HG03442 (cell line): ENCODE measurements around the gene ETV2.
"Not testable (repeated sequence)": the region's sequence is repeated elsewhere in the genome, so short reads cannot be mapped to it uniquely, and the experiment has no call there.

Experiments used
- ATAC-seq: cut with Tn5 transposase; IDR thresholded peaks from one replicate; pipeline ENCODE4 v1.9.1; 2021; ENCODE audit warnings: mild to moderate bottlenecking, moderate library complexity; ENCODE audit not compliant: unreplicated experiment

Gene ETV2, protein sequence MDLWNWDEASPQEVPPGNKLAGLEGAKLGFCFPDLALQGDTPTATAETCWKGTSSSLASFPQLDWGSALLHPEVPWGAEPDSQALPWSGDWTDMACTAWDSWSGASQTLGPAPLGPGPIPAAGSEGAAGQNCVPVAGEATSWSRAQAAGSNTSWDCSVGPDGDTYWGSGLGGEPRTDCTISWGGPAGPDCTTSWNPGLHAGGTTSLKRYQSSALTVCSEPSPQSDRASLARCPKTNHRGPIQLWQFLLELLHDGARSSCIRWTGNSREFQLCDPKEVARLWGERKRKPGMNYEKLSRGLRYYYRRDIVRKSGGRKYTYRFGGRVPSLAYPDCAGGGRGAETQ

DNA sequence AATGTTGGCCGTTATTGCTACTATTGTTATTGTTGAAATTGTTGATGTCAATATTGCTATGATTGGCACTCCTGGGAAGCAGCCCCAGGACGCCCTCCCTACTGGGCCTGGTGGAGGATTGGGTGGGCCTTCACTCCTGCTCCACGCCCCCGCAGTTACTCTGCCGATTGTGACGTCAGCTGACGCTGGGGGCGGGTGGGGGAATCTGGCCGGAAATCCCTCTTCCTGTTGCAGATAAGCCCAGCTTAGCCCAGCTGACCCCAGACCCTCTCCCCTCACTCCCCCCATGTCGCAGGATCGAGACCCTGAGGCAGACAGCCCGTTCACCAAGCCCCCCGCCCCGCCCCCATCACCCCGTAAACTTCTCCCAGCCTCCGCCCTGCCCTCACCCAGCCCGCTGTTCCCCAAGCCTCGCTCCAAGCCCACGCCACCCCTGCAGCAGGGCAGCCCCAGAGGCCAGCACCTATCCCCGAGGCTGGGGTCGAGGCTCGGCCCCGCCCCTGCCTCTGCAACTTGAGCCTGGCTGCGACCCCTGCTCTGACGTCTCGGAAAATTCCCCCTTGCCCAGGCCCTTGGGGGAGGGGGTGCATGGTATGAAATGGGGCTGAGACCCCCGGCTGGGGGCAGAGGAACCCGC, at the start of gene ETV2:
ETV2 (plus strand) TSS at position 231 of the 637 bp plus-strand sequence. CDS start 716 bp downstream, outside the sequence.
- ATAC-seq = no peak

DNA sequence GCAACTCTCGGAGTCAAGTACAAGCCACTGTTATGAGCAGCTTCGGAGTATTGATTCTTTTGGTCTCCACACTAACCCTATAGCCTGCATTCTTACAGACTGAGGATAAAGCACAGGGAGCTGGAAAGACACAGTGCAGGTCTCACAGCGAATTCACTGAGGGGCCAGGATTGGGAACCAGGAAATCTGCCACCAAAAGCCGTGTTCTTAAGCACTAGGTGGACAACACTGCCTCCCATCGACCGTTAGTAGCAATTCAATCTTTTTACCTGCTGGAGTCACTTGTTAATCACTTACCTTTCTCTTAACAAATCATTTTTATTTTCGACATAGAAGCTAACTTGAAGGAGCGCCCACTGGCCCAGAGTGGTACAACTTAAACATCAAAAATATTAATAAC, 49.3 kb upstream of the ETV2 start:
- no peak for ATAC-seq

DNA sequence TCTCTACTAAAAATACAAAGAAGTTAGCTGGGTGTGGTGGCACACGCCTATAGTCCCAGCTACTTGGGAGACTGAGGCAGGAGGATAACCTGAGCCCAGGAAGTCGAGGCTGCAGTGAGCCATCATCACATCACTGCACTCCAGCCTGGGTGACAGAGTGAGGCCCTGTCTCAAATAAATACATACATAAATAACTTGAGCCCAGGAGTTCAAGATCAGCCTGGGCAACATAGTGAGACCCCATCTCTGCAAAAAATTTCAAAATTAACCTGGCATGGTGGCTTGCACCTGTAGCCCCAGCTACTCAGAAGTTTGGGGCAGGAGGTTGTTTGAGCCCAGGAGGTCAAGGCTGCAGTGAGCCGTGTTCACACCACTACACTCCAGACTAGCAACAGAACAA, 46.5 kb upstream of the ETV2 start:
- not testable (repeated sequence) for ATAC-seq

DNA sequence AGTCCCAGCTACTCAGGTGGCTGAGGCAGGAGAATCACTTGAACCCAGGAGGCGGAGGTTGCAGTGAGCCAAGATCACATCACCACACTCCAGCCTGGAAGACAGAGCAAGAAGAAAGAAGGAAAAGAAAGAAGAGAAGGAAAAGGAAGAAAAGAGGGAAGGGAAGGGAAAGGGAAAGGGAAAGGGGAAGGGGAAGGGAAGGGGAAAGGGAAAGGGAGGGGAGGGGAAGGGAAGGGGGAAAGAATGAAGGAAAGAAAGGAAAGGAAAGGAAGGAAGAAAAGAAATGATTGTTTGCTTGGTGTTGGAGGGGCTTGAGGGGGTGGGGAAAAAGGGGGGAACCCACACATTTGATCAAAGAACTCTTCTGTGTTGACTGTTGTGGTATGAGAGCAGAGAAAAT, 45.6 kb upstream of the ETV2 start:
- ATAC-seq = no peak

DNA sequence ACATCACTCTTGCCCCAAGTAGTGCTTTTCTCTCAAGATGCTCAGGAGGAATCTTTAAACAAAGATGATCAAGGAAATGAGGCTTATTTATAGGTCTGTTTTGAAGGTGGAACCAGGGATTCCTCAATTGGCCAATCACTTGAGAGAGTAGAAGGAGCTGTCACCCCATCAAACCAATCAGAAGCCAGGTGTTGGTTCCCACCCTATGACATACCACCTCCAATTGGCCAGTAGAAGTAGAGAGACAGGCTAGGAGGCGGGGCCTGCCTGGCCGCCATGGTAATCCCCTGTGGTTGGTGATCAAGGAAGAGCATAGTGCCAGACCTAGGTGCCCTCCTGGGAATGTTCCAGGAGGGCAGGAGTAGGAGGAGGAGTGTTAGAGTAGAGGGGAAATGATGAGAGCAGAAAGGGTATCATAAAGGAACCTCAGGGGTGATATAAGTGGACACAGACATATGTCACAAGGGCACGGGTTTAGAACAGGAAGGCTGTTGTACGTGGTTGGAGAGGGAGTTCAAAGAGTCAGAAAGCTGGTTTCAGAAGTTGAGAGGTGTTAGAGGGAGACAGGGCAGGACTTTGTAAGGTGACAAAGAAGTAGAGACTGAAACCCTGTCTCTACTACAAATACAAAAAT, 45.1 kb upstream of the ETV2 start:
- ATAC-seq = peak; percentile 61

DNA sequence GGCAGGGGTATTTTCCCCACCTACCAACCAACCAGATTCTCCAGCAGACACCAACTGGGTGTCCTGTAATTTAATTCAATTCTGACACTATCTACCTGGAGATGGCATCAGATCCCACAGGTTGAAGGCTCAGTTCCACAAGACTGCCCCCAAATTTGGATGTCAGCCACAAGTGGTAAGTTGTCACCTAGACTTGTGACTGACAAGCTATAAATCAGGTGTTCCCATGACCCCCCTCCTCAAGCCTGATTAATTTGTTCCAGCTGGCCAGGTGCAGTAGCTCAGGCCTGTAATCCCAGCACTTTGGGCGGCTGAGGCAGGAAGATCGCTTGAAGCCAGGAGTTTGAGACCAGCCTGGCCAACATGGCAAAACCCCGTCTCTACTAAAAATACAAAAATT, 39.6 kb upstream of the ETV2 start:
- ATAC-seq = no peak

DNA sequence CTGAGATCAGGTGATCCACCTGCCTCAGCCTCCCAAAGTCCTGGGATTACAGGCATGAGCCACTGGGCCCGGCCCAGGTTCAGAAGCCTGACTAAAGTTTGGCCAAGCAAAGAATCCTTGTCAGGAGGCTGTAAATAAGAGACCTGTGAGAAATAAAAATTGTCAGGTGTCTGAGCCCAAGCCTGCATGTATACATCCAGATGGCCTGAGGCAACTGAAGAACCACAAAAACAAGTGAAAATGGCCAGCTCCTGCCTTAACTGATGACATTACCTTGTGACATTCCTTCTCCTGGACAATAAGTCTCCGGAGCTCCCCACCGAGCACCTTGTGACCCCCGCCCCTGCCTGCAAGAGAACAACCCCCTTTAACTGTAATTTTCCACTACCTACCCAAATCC, 37.1 kb upstream of the ETV2 start:
- ATAC-seq = not testable (repeated sequence)

DNA sequence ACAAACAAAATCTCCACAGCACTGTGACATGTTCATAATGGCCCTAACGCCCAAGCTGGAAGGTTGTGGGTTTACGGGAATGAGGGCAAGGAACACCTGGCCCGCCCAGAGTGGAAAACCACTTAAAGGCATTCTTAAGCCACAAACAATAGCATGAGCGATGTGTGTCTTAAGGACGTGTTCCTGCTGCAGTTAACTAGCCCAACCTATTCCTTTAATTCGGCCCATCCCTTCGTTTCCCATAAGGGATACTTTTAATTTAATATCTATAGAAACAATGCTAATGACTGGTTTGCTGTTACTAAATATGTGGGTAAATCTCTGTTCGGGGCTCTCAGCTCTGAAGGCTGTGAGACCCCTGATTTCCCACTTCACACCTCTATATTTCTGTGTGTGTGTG, 34.4 kb upstream of the ETV2 start:
- ATAC-seq = not testable (repeated sequence)

DNA sequence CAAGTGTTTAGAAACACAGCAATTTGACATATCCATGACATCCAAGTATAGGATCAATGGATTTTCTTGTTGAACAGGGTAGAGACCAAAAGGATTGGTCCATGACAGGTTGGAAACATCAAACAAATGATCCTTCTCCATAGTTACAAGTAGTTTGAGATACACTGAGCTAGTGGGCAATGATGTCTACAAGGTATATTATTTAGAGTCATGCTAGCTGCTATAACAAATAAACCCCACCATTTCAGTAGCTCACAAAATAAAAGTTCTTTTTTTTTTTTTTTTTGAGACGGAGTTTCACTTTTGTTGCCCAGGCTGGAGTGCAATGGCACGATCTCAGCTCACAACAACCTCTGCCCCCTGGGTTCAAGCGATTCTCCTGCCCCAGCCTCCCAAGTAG, 33.9 kb upstream of the ETV2 start:
- no peak for ATAC-seq

DNA sequence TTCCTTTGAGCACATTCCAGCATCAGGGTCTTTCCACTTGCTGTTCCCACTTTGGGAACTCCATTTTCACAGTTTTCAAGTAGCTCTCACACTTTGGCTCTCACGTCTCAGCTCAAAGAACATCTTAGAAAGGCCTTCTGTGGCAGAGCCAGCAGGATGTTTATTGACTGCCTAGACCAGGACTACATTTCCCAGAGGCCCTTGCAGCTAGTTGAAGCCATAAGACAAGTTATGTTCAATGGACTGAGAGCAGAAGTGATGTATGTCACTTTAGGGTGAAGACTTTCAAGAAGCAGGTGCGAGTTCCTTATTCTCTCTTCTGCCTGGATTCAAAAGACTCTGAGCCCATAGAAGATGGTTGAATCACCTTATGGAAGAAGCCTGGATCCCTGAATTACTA, 33.3 kb upstream of the ETV2 start:
- ATAC-seq = no peak

DNA sequence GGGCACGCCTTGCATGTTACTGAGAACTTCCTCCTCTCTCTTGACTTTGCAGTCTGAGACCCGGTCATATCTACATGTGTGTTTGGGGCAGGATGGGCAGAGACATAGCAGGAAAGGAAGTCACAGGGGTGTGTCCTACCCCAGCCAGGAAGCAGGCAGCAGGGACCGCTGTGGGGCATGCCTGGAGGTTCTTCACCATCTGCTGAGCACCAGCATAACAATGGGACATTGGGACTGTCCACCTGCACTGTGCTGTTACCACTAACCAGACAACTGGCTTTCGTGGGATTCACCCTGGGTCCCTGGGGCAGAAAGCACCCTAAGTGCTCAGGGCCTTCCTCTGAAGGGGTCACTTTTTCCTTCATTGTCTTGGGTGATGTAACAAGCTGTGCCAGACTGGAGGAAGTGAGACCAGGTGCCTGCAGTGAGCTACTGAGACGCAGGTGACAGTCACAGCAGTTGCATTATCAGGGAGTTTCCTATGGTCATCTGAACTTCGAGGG, 31.6 kb upstream of the ETV2 start:
- ATAC-seq = no peak

DNA sequence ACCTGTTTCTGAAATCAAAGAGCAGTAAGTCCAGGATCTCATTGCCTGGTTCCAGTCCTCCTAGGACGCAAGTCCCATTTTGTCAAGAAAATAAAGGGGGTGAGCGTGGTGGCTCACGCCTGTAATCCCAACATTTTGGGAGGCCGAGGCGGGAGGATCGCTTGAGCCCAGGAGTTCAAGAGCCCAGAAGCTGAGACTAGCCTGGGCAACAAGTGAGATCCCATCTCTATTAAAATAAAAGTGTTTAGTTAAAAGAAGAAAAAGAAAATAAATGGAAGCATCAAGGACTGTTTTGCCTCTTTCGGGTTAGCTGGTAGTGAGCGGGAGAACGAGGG, 29.4 kb upstream of the ETV2 start:
- ATAC-seq = no peak

DNA sequence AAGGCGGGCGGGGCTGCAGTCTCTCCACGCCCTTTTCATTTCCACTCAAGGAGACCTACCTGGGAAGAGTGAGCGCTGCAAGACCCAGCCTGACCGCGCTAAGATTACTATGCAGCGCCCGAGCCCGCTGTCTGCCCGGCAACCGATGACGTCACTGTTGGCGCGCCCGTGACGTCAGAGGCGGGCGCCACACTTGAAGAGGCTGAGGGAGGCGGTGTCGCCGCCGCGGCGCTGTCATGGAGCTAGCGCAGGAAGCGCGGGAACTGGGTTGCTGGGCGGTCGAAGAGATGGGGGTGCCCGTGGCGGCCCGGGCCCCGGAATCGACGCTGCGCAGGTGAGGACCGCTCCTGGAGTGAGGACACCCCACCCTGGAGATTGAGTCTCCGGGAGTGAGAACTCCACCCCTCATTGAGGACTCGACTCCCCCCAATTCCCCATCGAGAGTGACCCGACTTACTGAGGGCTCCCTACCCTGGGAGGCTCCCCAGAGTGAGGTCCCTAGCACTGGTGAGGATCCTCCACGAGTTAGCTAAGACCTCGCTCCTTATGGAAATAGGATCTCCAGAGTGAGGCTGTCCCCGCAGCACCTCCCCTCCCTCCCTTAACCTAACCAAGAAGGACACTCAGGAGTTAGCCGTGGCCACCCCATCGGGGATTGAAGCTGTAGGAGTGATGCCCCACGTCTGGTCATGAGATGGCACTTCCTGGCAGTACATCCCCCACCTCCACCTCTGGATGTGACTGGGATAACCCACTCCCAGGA, 28.8 kb upstream of the ETV2 start, which contains the start of gene HAUS5:
HAUS5 (plus strand) TSS at position 177 of the 763 bp plus-strand sequence; CDS start at position 237, 60 bp downstream.
- peak; percentile 82 for ATAC-seq

DNA sequence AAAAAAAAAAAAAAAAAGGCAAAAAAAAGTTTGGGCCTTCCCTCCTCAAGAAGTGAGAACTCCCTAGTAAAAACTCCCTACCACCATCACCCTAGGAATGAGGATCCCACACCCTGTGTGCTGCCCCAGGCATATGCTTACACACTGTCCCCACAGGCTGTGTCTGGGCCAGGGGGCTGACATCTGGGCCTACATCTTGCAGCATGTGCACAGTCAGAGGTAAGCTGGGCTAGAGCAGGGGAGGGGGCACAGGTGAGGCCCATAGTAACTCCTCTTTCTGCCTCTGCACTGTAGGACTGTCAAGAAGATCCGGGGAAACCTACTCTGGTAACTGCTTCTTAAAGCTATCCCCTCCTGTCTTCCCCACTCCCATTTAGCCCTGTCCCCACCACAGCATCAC, 28.0 kb upstream of the ETV2 start:
- no peak for ATAC-seq

DNA sequence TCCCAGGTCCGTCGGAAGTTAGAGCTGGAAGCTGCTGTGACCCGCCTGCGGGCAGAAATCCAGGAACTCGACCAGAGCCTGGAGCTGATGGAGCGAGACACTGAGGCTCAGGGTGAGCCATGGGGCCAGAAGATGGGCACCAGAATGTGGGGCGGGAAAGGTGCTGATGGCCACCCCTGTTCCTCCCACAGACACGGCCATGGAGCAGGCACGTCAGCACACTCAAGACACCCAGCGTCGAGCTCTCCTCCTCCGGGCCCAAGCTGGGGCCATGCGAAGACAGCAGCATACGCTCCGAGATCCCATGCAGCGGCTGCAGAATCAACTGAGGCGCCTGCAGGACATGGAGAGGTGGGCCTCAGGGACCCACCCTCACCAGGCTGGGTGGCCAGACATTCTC, 26.5 kb upstream of the ETV2 start:
- ATAC-seq = no peak

DNA sequence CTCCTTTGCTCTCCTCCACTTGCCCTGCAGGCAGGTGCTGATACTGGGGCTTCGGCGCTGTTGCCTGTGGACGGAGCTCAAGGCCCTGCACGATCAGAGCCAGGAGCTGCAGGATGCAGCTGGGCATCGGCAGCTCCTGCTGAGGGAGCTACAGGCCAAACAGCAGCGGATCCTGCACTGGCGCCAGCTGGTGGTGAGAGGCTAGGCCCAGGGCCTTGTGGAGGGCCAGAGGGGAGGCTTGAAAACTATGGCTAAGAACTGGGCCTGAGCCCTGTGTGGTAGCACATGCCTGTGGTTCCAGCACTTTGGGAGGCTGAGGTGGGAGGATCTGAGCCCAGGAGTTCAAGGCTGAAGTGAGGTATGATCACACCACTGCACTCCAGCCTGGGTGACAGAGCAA, 22.7 kb upstream of the ETV2 start:
- no peak for ATAC-seq

DNA sequence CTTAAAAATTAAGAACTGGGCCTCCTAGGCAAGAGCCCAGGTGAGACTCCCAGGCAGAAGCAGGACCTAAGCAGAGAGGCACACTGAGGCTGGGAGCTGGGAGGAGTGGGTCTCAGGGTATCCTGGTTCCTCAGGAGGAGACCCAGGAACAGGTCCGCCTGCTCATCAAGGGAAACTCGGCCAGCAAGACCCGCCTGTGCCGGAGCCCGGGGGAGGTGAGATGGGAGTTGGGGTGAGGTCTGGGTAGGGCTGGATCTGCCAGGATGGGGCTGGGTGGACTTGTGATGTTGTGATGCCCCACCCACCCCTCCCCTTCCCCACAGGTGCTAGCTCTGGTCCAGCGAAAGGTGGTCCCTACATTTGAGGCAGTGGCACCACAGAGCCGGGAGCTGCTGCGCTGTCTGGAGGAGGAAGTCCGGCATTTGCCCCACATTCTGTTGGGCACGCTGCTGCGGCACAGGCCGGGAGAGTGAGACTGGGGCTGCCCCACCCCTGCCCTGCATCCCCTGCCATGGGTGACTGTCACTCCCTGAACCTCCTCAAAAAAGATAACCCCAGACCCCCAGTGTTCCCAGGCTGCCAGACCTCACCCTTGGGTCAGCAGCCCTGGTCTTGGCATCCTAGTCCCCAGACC, 22.1 kb upstream of the ETV2 start:
- no peak for ATAC-seq

DNA sequence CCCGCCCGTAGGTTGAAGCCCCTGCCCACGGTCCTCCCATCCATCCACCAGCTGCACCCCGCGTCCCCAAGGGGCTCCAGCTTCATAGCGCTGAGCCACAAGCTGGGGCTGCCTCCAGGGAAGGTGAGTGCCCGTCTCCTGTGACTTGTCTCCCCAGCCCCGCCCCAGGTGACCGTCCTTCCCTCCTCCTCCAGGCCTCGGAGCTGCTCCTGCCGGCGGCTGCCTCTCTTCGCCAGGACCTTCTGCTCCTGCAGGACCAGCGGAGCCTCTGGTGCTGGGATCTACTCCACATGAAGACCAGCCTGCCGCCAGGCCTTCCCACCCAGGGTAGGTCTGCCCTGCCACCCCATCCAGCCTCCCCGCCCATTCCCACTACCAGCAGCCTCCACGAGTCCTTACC, 21.5 kb upstream of the ETV2 start:
- ATAC-seq = no peak

DNA sequence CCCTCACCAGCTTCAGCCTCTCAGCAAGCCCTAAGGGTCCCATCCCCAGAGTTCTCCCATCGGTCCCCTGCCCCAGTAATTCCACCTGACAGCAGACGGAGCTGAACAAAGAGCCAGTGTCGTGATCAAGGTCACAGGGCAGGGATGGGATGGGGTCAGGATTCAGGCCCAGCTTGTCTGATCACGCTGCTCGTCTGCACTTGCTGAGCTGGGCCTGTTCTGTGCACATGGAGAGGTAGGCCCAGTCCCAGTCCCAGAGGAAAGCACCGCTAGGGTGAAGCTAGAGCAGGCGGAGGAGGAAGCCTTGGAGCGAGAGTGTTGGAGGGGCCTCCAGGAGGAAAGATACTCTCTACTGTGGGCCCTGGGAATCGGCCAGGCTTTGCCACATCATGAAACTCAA, 19.8 kb upstream of the ETV2 start:
- ATAC-seq = no peak

DNA sequence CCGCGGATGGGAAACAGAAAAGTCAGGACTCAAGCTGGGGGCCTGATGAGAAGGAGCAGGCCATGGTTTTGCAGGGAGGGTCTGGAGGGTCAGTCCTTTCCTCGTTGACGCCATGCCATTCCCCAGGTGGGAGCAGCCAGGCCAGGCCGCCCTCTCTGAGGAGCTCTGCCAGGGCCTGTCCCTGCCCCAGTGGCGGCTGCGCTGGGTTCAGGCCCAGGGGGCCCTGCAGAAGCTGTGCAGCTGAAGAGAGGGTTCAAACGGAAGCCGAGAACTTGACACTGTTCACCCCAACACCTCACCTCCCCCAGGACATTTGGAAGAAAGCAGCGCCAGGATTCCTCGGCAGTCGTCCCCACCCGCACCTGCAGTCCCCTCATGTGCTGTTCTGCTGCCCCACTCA, 18.8 kb upstream of the ETV2 start:
- no peak for ATAC-seq
